Activated naive CD8-positive, alpha-beta T cell treated with anti-CD3 and anti-CD28 coated beads, Interleukin-2, amount 10 ng/mL, durations not matched to agents 7 days and 5 days (primary cell): Measurements from ENCODE around the gene PABPN1L. TPM values are rescaled to one million over a fixed set of nuclear protein-coding genes. Genes with fewer than 3 reads are reported as not detected.
"Not testable (repeated sequence)": the region's sequence is repeated elsewhere in the genome, so short reads cannot be mapped to it uniquely, and the experiment has no call there.

Experiments
- ATAC-seq: fragments of 150-1000 bp; cut with Tn5 transposase; one replicate; pipeline ENCODE4 v1.10.0; 2021; ENCODE audit warnings: low read depth, moderate library complexity
- POLR2A ChIA-PET: fragments of 350-600 bp; sonication (Branson Sonifier 250); formaldehyde crosslinking; loops from one replicate; lab custom pipeline; 2021; ENCODE audit warnings: antibody characterized with exemption; lab: Charles Lee
- DNase-seq: peaks from one replicate; pipeline ENCODE4 v3.0.0; 2021
- H3K27ac Mint-ChIP-seq: one replicate; pipeline ENCODE4 v1.8.0; 2022; ENCODE audit warnings: mild to moderate bottlenecking, mixed read lengths
- H3K27me3 Mint-ChIP-seq: one replicate; pipeline ENCODE4 v1.8.0; 2022; ENCODE audit warnings: mild to moderate bottlenecking, moderate library complexity, mixed read lengths
- H3K36me3 Mint-ChIP-seq: one replicate; pipeline ENCODE4 v1.8.0; 2021; ENCODE audit warnings: mild to moderate bottlenecking, mixed read lengths
- H3K4me1 Mint-ChIP-seq: one replicate; pipeline ENCODE4 v1.8.0; 2021; ENCODE audit warnings: mixed read lengths
- H3K4me3 Mint-ChIP-seq: one replicate; pipeline ENCODE4 v1.8.0; 2022; ENCODE audit warnings: mild to moderate bottlenecking, moderate library complexity, mixed read lengths
- H3K9me3 Mint-ChIP-seq: one replicate; pipeline ENCODE4 v1.8.0; 2021; ENCODE audit warnings: mixed read lengths
- total RNA-seq, 2 experiments: library from RNA; stranded (reverse); gene quantifications; one replicate each; pipeline ENCODE4 v1.2.3, GENCODE V29; 2021

Gene PABPN1L
- total RNA-seq, 2 experiments from 2014 or later = not detected

DNA sequence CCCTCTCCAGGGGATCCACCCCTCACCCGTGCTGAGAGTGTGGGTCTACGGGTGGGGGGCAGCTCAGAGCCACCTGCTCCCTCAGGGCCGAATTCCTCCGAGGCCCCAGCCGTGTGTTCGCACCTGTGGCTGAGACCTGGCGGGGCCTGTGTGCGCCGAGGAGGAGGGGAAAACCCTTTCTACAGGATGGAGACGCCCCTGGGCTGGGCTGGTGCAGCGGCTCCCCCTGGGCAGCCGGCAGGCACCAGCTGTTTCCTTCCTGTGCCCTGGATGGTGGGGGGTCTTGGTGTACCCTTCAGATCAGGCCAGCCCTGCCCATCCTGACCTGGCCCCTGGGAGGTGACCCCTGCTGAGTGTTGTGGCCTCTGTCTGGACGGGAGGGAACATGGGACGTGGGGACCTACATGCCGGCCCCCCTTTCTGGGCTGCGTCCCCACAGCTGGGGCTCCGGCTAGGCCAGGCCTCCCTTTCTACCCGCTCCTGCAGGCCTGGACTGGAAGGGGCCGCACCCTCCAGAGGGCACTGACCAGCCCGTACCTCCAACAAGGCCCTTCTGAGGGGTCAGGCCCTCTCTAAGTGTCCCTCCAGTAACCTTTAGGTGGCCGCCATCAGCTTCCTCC lies 28.3 kb upstream of the PABPN1L start:
- POLR2A ChIA-PET = no interaction called here
- H3K27me3 Mint-ChIP-seq = no peaks in the 10 kb centered on the region
- no peak overlapping the region for H3K27ac Mint-ChIP-seq
- ATAC-seq (no peak), DNase-seq (no peak)
- H3K36me3 Mint-ChIP-seq = no peaks in the 10 kb centered on the region
- H3K4me1 Mint-ChIP-seq = no peaks in the 10 kb centered on the region
- no peaks in the 10 kb centered on the region for H3K9me3 Mint-ChIP-seq
- H3K4me3 Mint-ChIP-seq = no peak overlapping the region

DNA sequence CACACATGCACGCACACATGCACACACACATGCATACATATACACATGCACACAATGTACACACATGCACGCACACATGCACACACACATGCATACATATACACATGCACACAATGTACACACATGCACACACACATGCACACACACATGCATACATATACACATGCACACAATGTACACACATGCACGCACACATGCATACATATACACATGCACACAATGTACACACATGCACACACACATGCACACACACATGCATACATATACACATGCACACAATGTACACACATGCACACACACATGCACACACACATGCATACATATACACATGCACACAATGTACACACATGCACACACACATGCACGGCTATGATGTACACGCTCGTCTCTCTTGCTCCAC lies 27.8 kb upstream of the PABPN1L start:
- DNase-seq, H3K9me3 Mint-ChIP-seq, H3K27me3 Mint-ChIP-seq, H3K27ac Mint-ChIP-seq, POLR2A ChIA-PET, H3K4me1 Mint-ChIP-seq, ATAC-seq, H3K4me3 Mint-ChIP-seq, H3K36me3 Mint-ChIP-seq: not testable (repeated sequence)

- no peak for DNase-seq
- POLR2A ChIA-PET = no interaction called here
- H3K36me3 Mint-ChIP-seq = no peaks in the 10 kb centered on the region
- no peaks in the 10 kb centered on the region for H3K27me3 Mint-ChIP-seq
- H3K4me3 Mint-ChIP-seq = no peak overlapping the region
- H3K9me3 Mint-ChIP-seq = no peaks in the 10 kb centered on the region
- H3K27ac Mint-ChIP-seq = no peak overlapping the region
- no peaks in the 10 kb centered on the region for H3K4me1 Mint-ChIP-seq
- no peak for ATAC-seq
Observed at GRCh38 chr16:88893127-88893968, 26.9 kb upstream of the PABPN1L start.

- Mint-ChIP-seq H3K9me3 (no peaks in the 10 kb centered on the region), H3K27ac (no peak overlapping the region), H3K4me3 (no peak overlapping the region), H3K4me1 (no peaks in the 10 kb centered on the region), H3K36me3 (no peaks in the 10 kb centered on the region), H3K27me3 (no peaks in the 10 kb centered on the region)
- DNase-seq = no peak
- ATAC-seq = no peak
- POLR2A ChIA-PET = no interaction called here
Observed at GRCh38 chr16:88892065-88892464, 25.6 kb upstream of the PABPN1L start.

DNA sequence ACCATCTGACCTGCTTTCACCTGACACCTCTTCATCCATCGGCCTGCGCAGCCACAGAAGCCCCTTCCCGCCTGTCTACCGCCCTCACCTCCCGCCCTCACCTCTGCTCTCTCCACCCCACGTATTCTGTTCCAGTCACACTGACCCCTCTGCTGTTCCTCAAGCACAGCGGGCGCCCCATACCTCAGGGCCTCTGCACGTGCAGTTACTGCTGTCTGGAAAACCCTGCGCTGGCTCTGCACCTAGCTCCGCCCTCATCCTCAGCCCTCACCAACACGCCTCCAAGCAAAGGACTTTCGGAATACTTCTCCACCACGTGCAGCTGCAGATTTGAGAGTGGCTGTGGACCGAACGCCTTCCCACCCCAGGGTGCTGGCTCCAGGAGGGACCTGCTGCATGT lies 24.6 kb upstream of the PABPN1L start:
- Mint-ChIP-seq H3K4me1 (no peaks in the 10 kb centered on the region), H3K27me3 (no peaks in the 10 kb centered on the region), H3K9me3 (no peaks in the 10 kb centered on the region), H3K36me3 (no peaks in the 10 kb centered on the region), H3K27ac (no peak overlapping the region), H3K4me3 (no peak overlapping the region)
- ATAC-seq (no peak), DNase-seq (no peak)
- POLR2A ChIA-PET = no interaction called here

DNA sequence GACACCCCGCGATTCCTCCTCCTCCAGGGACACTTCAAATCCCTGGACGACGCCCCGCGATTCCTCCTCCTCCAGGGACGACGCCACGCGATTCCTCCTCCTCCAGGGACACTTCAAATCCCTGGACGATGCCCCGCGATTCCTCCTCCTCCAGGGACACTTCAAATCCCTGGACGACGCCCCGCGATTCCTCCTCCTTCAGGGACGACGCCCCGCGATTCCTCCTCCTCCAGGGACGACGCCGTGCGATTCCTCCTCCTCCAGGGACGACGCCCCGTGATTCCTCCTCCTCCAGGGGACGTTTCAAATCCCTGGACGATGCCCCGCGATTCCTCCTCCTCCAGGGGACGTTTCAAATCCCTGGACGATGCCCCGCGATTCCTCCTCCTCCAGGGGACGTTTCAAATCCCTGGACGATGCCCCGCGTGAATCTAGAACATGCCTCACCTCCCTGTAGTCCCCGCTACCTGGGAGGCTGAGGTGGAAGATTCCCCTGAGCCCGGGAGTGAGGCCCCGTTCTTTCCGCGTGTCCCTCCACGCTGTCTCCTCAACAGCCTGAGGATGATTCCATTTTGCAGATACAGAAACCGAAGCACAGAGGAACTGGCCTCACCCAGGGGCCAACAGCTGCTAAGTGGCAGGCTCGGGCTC lies 23.4 kb upstream of the PABPN1L start:
- not testable (repeated sequence) for H3K27ac Mint-ChIP-seq, H3K9me3 Mint-ChIP-seq, H3K4me3 Mint-ChIP-seq, H3K4me1 Mint-ChIP-seq, H3K27me3 Mint-ChIP-seq, H3K36me3 Mint-ChIP-seq, ATAC-seq, DNase-seq
- POLR2A ChIA-PET = interaction anchor here (0.5 kb wide), 1 partner anchor 124 kb away, joined by 4 read pairs; no protein-coding TSS in a partner anchor

DNA sequence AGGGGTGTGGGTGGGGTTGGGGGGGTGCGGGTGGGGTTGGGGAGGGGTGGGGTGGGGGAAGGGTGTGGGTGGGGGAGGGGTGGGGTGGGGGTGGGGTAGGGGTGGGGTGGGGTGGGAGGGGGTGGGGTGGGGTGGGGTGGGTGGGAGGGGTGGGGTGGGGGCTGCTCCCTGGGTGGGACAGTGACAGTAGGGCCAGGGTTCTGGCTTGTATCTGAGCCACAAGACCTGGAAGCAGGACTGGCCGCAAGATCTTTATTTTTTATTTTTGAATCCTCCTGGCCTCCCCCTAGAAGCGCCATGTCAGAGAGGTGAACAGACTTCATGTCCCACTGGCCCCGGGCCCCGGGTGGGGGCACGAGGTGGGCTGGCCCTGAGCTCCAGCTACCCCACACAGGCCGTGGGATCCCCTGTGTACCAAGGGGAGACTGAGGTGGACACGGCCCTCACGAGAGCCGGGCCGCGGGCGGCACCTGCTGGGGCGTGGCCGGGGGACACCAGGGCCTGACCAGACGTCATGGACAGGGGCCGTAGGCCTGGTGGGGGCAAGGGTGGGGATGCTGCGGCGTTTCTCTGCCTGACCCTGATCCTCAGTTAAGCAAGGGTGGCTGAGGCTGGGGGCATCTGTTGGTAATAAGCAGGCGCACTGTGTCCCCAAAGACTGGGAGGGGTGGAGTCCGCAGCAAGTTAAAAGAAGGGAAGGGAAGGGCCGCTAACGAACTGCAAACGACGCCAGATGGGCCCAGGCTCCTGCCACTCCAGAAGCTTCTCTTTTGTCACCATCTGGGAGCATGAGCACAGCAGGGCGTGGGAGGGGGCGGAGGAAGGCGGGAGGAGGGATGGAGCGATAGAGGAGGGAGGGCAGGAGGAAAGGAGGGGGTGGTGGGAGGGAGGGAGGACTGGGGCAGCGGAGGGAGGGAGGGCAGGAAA lies 22.3 kb upstream of the PABPN1L start:
- no peak overlapping the region for H3K27ac Mint-ChIP-seq
- DNase-seq (no peak), ATAC-seq (no peak)
- H3K27me3 Mint-ChIP-seq = no peaks in the 10 kb centered on the region
- H3K4me1 Mint-ChIP-seq = no peaks in the 10 kb centered on the region
- H3K36me3 Mint-ChIP-seq = no peaks in the 10 kb centered on the region
- POLR2A ChIA-PET = no interaction called here
- no peaks in the 10 kb centered on the region for H3K9me3 Mint-ChIP-seq
- H3K4me3 Mint-ChIP-seq = no peak overlapping the region

- no peak overlapping the region for H3K27ac Mint-ChIP-seq
- H3K4me1 Mint-ChIP-seq = no peaks in the 10 kb centered on the region
- no peaks in the 10 kb centered on the region for H3K27me3 Mint-ChIP-seq
- no peak overlapping the region for H3K4me3 Mint-ChIP-seq
- DNase-seq (no peak), ATAC-seq (no peak)
- no peaks in the 10 kb centered on the region for H3K9me3 Mint-ChIP-seq
- no peaks in the 10 kb centered on the region for H3K36me3 Mint-ChIP-seq
- POLR2A ChIA-PET = no interaction called here
Observed at GRCh38 chr16:88888057-88888456, 21.6 kb upstream of the PABPN1L start.

GRCh38 chr16:88886845-88887521 lies 20.5 kb upstream of the PABPN1L start:
- H3K27ac Mint-ChIP-seq = no peak overlapping the region
- no peak overlapping the region for H3K4me3 Mint-ChIP-seq
- no peak for ATAC-seq
- H3K4me1 Mint-ChIP-seq = no peaks in the 10 kb centered on the region
- H3K9me3 Mint-ChIP-seq = peaks cover 2% of the 10 kb centered on the region
- H3K36me3 Mint-ChIP-seq = no peaks in the 10 kb centered on the region
- no peaks in the 10 kb centered on the region for H3K27me3 Mint-ChIP-seq
- DNase-seq = no peak
- POLR2A ChIA-PET = no interaction called here

GRCh38 chr16:88886420-88886844 lies 20.0 kb upstream of the PABPN1L start:
- Mint-ChIP-seq H3K9me3 (peaks cover 2% of the 10 kb centered on the region), H3K36me3 (no peaks in the 10 kb centered on the region), H3K27me3 (no peaks in the 10 kb centered on the region), H3K4me3 (no peak overlapping the region), H3K27ac (no peak overlapping the region), H3K4me1 (no peaks in the 10 kb centered on the region)
- no peak for DNase-seq
- ATAC-seq = no peak
- POLR2A ChIA-PET = no interaction called here

GRCh38 chr16:88885693-88886280 lies 19.3 kb upstream of the PABPN1L start:
- POLR2A ChIA-PET = no interaction called here
- Mint-ChIP-seq H3K36me3 (no peaks in the 10 kb centered on the region), H3K27me3 (no peaks in the 10 kb centered on the region), H3K4me3 (no peak overlapping the region), H3K27ac (no peak overlapping the region), H3K9me3 (peaks cover 2% of the 10 kb centered on the region), H3K4me1 (no peaks in the 10 kb centered on the region)
- DNase-seq (no peak), ATAC-seq (no peak)

DNA sequence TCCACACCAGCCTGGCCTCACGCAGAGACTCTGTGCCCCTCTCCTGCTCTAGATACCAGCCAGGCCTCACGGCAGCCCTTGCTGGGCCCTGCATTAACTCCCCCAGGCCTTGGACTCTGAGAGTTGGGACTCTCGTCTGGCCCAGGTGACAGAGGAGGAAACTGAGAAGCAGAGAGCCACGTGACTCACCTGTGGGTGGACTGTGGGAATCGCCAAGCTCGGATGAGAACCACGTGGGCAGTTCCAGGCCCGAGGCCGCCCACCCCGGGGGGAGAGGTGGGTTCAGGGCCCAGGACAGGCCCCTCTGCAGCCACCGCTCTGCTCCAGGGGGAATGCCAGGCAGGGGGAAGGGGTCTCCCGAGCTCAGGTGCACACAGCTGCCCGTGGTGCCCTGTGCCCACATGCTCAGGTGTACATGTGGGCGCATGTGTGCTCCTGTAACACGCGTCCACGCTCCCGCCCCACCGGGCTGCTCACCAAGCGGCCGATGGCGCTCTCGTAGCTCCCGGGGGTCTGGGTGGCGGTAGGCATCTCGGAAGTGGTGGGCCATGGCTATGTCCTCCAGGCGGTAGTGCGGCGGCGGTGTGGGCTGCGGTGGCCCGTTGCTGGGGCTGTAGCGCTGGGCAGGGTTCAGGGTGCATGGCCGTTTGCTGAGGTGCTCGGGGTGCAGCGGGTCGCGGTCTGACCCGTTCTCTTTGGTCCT lies 18.3 kb upstream of the PABPN1L start:
- Mint-ChIP-seq H3K9me3 (peaks cover 2% of the 10 kb centered on the region), H3K4me1 (no peaks in the 10 kb centered on the region), H3K27ac (no peak overlapping the region), H3K27me3 (no peaks in the 10 kb centered on the region), H3K4me3 (no peak overlapping the region), H3K36me3 (no peaks in the 10 kb centered on the region)
- DNase-seq (no peak), ATAC-seq (no peak)
- POLR2A ChIA-PET = no interaction called here
